Body of pancreas (tissue), 4 donors: ENCODE data around the gene EBLN1. TPM values are rescaled to one million over a fixed set of nuclear protein-coding genes. Genes with fewer than 3 reads are reported as not detected.
A peak's percentile ranks its signal among the peaks of the same experiment; 100 is the strongest.

Source experiments
- ATAC-seq: fragments of 150-250 bp; one replicate; pipeline ENCODE4 v1.9.1; 2016
- DNase-seq, 4 donors: peaks; one replicate each; pipeline ENCODE4 v3.0.0-alpha.2; 2019
- H3K27ac ChIP-seq, 4 donors: fragments of 200-600 bp; sonication (generic); 1 replicate in 3 of 4; 2 replicates in 1 of 4; pipeline versions ENCODE4 v1.5.1 to v1.6.1; 2016 to 2019; ENCODE audit warnings: mild to moderate bottlenecking in 1 of 4, mixed read lengths in 1 of 4, moderate library complexity in 1 of 4
- H3K27me3 ChIP-seq, 2 donors: fragments of 200-600 bp; sonication (generic); one replicate each; pipeline ENCODE4 v1.6.0; 2016; ENCODE audit warnings: mild to moderate bottlenecking in 1 of 2
- H3K36me3 ChIP-seq, 2 donors: fragments of 200-600 bp; sonication (generic); replicated peaks in 1 of 2; 2 replicates each; pipeline ENCODE4 v1.5.1; 2016; ENCODE audit warnings: low read depth in 2 of 2; ENCODE audit not compliant: insufficient read depth in 1 of 2
- H3K4me1 ChIP-seq: fragments of 200-600 bp; sonication (generic); one replicate; pipeline ENCODE4 v1.6.0; 2016
- H3K4me3 ChIP-seq, 2 donors: fragments of 200-600 bp; sonication (generic); 1 replicate in 1 of 2; 2 replicates in 1 of 2; pipeline ENCODE4 v1.5.1; 2016 to 2019
- H3K9me3 ChIP-seq, 3 donors: fragments of 200-600 bp; sonication (generic); 1 replicate in 2 of 3; 2 replicates in 1 of 3; pipeline ENCODE4 v1.5.1; 2016
- CTCF ChIP-seq, 7 experiments: fragments of 450-650 bp in 4 of 7; fragments of 200-600 bp in 3 of 7; sonication (generic) in 3 of 7; IDR thresholded peaks; one replicate each; pipeline ENCODE4 v1.5.1; 2016 to 2019; ENCODE audit warnings: antibody characterized with exemption in 7 of 7
- POLR2A ChIP-seq, 3 donors: fragments of 450-650 bp; IDR thresholded peaks; one replicate each; pipeline ENCODE4 v1.6.1; 2016; ENCODE audit warnings: antibody characterized with exemption in 3 of 3, mild to moderate bottlenecking in 2 of 3
- WGBS, 2 donors: methylation state at CpG; one replicate each; pipeline ENCODE4 v1.1.5; 2017; 5-methylcytosine and 5-hydroxymethylcytosine counted together
- intact Hi-C: fragments of 100-400 bp; cut with DNase I; formaldehyde crosslinking; loops from one replicate; pipeline ENCODE4 v1.15.1; 2023
- total RNA-seq, 2 donors: library from RNA; depleted of rRNA; stranded (reverse); fragments of >200 nt; gene quantifications; one replicate each; pipeline ENCODE4 v1.1.0, GENCODE V29; 2016

EBLN1 gene
- total RNA-seq, 2 donors from 2014 or later = not detected

GRCh38 chr10:22253580-22253882, 35.7 kb upstream of the EBLN1 start:
- H3K27me3 ChIP-seq = peaks cover 0 to 34% of the 10 kb centered on the region in 2 donors
- WGBS, 2 donors = 50 to 72% methylated on average over 19 to 24 of the region's 24 CpGs
- peaks cover 21% of the 10 kb centered on the region for H3K4me1 ChIP-seq
- peak overlapping the region in 3 of 4 donors; percentile 81 to 92 (median 86) for H3K27ac ChIP-seq
- intact Hi-C loops = no loop called here
- DNase-seq (peak in 3 of 4 donors; percentile 16 to 22 (median 20)), ATAC-seq (no peak)
- TF ChIP-seq CTCF (IDR thresholded peaks at IDR 0.05) (no peak), POLR2A (IDR thresholded peaks at IDR 0.05) (no peak)
- H3K4me3 ChIP-seq = peak overlapping the region in 1 of 2 donors; percentile 58
- no peaks in the 10 kb centered on the region for H3K36me3 ChIP-seq
- no peaks in the 10 kb centered on the region for H3K9me3 ChIP-seq

- H3K27me3 ChIP-seq = peaks cover 0 to 34% of the 10 kb centered on the region in 2 donors
- ATAC-seq = peak; percentile 63
- intact Hi-C loops = no loop called here
Measured at GRCh38 chr10:22252801-22253579, 35.2 kb upstream of the EBLN1 start.

GRCh38 chr10:22252224-22252800, 34.5 kb upstream of the EBLN1 start:
- Histone ChIP-seq H3K4me3 (peak overlapping the region; percentile 24 to 58), H3K27me3 (peaks cover 0 to 34% of the 10 kb centered on the region in 2 donors), H3K36me3 (no peaks in the 10 kb centered on the region), H3K9me3 (no peaks in the 10 kb centered on the region), H3K4me1 (peaks cover 21% of the 10 kb centered on the region), H3K27ac (peak overlapping the region; percentile 20 to 92 (median 84))
- intact Hi-C loops = no loop called here
- peak; percentile 65 for ATAC-seq
- TF ChIP-seq CTCF (IDR thresholded peaks at IDR 0.05) = no peak
- peak in 2 of 3 donors; percentile 3 to 15 for TF ChIP-seq POLR2A (IDR thresholded peaks at IDR 0.05)
- peak; percentile 36 to 58 (median 53) for DNase-seq
- WGBS, 2 donors = 0 to 1% methylated on average over 12 to 51 of the region's 52 CpGs

More at GRCh38 chr10:22252801-22253579, 35.2 kb upstream of the EBLN1 start:
- Histone ChIP-seq H3K4me3 (peak overlapping the region; percentile 24 to 58), H3K4me1 (peaks cover 21% of the 10 kb centered on the region), H3K9me3 (no peaks in the 10 kb centered on the region), H3K36me3 (no peaks in the 10 kb centered on the region), H3K27ac (peak overlapping the region; percentile 20 to 92 (median 84))
- peak in 3 of 4 donors; percentile 19 to 24 (median 19) for DNase-seq
- TF ChIP-seq POLR2A (IDR thresholded peaks at IDR 0.05) (no peak), CTCF (IDR thresholded peaks at IDR 0.05) (no peak)
- WGBS, 2 donors = 6 to 10% methylated on average over 38 to 72 of the region's 80 CpGs

GRCh38 chr10:22251751-22252223, 34.0 kb upstream of the EBLN1 start:
- peak in 3 of 4 donors; percentile 32 to 51 (median 37) for DNase-seq

More at GRCh38 chr10:22251751-22252223, 34.0 kb upstream of the EBLN1 start:
- intact Hi-C loops = no loop called here
- peak; percentile 56 for ATAC-seq
- 0 to 1% methylated on average over 28 of the region's 28 CpGs for WGBS, 2 donors
- Histone ChIP-seq H3K9me3 (no peaks in the 10 kb centered on the region), H3K27ac (peak overlapping the region in 3 of 4 donors; percentile 81 to 92 (median 86)), H3K27me3 (peaks cover 0 to 34% of the 10 kb centered on the region in 2 donors), H3K4me3 (peak overlapping the region; percentile 24 to 58), H3K4me1 (peaks cover 21% of the 10 kb centered on the region), H3K36me3 (no peaks in the 10 kb centered on the region)
- TF ChIP-seq CTCF (IDR thresholded peaks at IDR 0.05) (no peak), POLR2A (IDR thresholded peaks at IDR 0.05) (peak in 2 of 3 donors; percentile 50 to 55)
